ENCODE results near the gene AGK.

The AGK gene

DNA sequence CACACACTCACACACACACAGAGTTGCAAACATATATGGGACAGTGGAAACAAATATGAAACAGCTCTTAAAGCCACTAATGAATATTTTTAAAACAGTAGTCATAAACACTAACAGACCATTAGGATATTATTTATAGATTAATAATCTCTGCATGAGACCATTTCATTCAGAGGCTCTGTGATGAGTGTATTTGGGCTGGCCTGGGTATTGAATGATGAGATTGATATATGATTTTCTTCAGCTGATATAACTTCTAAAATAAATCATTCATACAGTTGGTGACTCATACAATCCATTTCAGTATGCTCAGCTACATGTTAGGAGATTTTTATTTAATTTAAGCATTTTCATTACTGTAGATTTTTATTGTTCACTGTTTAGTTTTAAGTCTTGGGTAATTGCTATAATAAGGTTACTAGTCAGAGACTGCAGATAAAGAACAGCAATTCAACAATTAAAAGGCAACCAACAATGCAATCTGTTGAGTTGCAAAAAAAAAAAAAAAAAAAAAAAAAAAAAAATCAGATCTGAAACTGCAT, 25.2 kb upstream of the AGK start:
- Histone ChIP-seq H3K4me1 (ENCODE audit: control insufficient read depth, insufficient read depth, low read length, poor library complexity, severe bottlenecking) (no peaks in the 10 kb centered on the region), H3K4me3 (ENCODE audit: insufficient read depth, low read depth, low read length, poor library complexity, severe bottlenecking) (no peak overlapping the region), H3K36me3 (ENCODE audit: control insufficient read depth, insufficient read depth, low read length) (no peaks in the 10 kb centered on the region), H3K9me3 (ENCODE audit: control insufficient read depth, low read length) (no peaks in the 10 kb centered on the region), H3K27me3 (replicated peaks; ENCODE audit: control insufficient read depth, insufficient read depth, low read length, poor library complexity, severe bottlenecking) (no peaks in the 10 kb centered on the region), H3K27ac (ENCODE audit: insufficient read depth, low read length, poor library complexity, severe bottlenecking) (no peak overlapping the region)
- no peak for DNase-seq

- DNase-seq: no peak
- Histone ChIP-seq H3K36me3 (ENCODE audit: control insufficient read depth, insufficient read depth, low read length) (no peaks in the 10 kb centered on the region), H3K9me3 (ENCODE audit: control insufficient read depth, low read length) (no peaks in the 10 kb centered on the region), H3K4me1 (ENCODE audit: control insufficient read depth, insufficient read depth, low read length, poor library complexity, severe bottlenecking) (no peaks in the 10 kb centered on the region), H3K27me3 (replicated peaks; ENCODE audit: control insufficient read depth, insufficient read depth, low read length, poor library complexity, severe bottlenecking) (no peaks in the 10 kb centered on the region), H3K4me3 (ENCODE audit: insufficient read depth, low read depth, low read length, poor library complexity, severe bottlenecking) (no peak overlapping the region), H3K27ac (ENCODE audit: insufficient read depth, low read length, poor library complexity, severe bottlenecking) (no peak overlapping the region)
Observed at GRCh38 chr7:141527076-141527475, 24.1 kb upstream of the AGK start.

DNA sequence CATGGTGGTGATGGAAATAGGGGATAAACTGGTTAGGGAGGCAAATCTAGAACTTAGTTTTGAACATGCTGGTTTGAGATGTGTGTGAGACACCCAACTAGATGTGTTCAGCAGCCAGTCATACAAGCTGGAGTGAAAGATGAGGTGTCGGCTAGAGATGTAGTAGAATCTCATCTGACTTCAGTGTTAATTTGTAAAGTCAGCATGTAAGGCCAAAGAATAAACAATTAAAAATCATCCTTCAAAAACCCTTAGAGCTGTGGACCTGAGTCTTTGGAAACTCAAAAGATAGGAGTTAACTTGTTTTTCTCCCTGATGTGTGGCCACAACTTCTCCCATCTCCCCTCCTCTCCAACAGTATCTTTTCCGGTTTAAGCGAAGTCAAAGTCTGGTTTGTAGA, 22.8 kb upstream of the AGK start:
- no peaks in the 10 kb centered on the region for H3K27me3 ChIP-seq (replicated peaks; ENCODE audit: control insufficient read depth, insufficient read depth, low read length, poor library complexity, severe bottlenecking)
- H3K9me3 ChIP-seq (ENCODE audit: control insufficient read depth, low read length): no peaks in the 10 kb centered on the region
- no peaks in the 10 kb centered on the region for H3K36me3 ChIP-seq (ENCODE audit: control insufficient read depth, insufficient read depth, low read length)
- no peak overlapping the region for H3K4me3 ChIP-seq (ENCODE audit: insufficient read depth, low read depth, low read length, poor library complexity, severe bottlenecking)
- DNase-seq: no peak
- H3K4me1 ChIP-seq (ENCODE audit: control insufficient read depth, insufficient read depth, low read length, poor library complexity, severe bottlenecking): no peaks in the 10 kb centered on the region
- H3K27ac ChIP-seq (ENCODE audit: insufficient read depth, low read length, poor library complexity, severe bottlenecking): no peak overlapping the region

- no peak overlapping the region for H3K4me3 ChIP-seq (ENCODE audit: insufficient read depth, low read depth, low read length, poor library complexity, severe bottlenecking)
- H3K36me3 ChIP-seq (ENCODE audit: control insufficient read depth, insufficient read depth, low read length): no peaks in the 10 kb centered on the region
- no peaks in the 10 kb centered on the region for H3K4me1 ChIP-seq (ENCODE audit: control insufficient read depth, insufficient read depth, low read length, poor library complexity, severe bottlenecking)
- peak; percentile 7 to 25 (median 8) for DNase-seq
- peaks cover 4% of the 10 kb centered on the region for H3K27me3 ChIP-seq (replicated peaks; ENCODE audit: control insufficient read depth, insufficient read depth, low read length, poor library complexity, severe bottlenecking)
- no peak overlapping the region for H3K27ac ChIP-seq (ENCODE audit: insufficient read depth, low read length, poor library complexity, severe bottlenecking)
- H3K9me3 ChIP-seq (ENCODE audit: control insufficient read depth, low read length): no peaks in the 10 kb centered on the region
Observed at GRCh38 chr7:141533149-141533949, 17.9 kb upstream of the AGK start.

DNA sequence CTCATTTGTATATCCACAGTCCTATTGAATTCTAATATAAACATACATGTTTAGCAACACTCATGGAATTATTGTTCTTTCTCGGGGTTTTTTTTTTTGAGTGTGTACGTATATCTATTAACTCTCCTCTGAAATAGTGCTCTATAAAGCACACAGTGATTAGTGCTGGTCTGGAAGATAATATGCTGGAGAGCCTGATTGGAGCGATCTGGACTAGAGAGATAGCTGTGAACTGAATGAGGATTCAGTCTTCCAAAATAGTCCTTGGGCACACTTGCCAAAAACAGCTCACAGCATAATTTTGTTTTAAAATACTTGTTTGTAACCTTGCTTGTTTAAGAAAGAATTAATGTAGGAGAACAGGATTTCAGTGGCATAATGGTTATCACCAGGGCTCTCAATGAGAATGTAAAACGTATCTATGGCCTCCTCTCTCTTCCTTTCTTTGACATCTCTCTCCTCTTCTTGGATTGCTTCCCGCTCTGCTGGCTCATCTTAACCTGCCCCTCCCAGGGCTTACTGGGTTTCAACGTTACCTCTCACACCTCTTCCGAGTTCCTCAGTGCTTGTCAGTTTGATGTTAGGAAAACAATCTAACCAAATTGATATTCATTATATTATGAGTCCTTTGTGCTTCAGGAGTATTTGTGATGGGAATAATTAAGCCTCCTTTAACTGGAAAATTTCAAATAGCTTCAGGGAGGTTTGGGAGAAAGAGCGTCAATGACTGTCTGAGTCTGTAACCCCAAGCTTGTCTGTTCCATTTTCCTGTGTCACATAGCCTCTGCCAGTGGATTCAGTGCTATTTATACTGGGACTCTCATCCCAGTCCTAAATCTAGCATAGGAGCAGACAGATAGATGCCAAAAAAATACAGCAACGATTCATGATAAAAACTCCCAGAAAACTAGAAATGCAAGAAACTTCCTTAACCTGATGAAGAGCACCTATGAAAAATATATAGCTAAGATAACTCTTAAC, 16.2 kb upstream of the AGK start:
- Histone ChIP-seq H3K36me3 (ENCODE audit: control insufficient read depth, insufficient read depth, low read length) (no peaks in the 10 kb centered on the region), H3K27me3 (replicated peaks; ENCODE audit: control insufficient read depth, insufficient read depth, low read length, poor library complexity, severe bottlenecking) (peaks cover 4% of the 10 kb centered on the region), H3K9me3 (ENCODE audit: control insufficient read depth, low read length) (no peaks in the 10 kb centered on the region), H3K4me1 (ENCODE audit: control insufficient read depth, insufficient read depth, low read length, poor library complexity, severe bottlenecking) (no peaks in the 10 kb centered on the region), H3K4me3 (ENCODE audit: insufficient read depth, low read depth, low read length, poor library complexity, severe bottlenecking) (no peak overlapping the region), H3K27ac (ENCODE audit: insufficient read depth, low read length, poor library complexity, severe bottlenecking) (no peak overlapping the region)
- DNase-seq: no peak

GRCh38 chr7:141537906-141538305, 13.3 kb upstream of the AGK start:
- Histone ChIP-seq H3K36me3 (ENCODE audit: control insufficient read depth, insufficient read depth, low read length) (no peaks in the 10 kb centered on the region), H3K4me1 (ENCODE audit: control insufficient read depth, insufficient read depth, low read length, poor library complexity, severe bottlenecking) (no peaks in the 10 kb centered on the region), H3K27me3 (replicated peaks; ENCODE audit: control insufficient read depth, insufficient read depth, low read length, poor library complexity, severe bottlenecking) (peaks cover 4% of the 10 kb centered on the region), H3K27ac (ENCODE audit: insufficient read depth, low read length, poor library complexity, severe bottlenecking) (no peak overlapping the region), H3K4me3 (ENCODE audit: insufficient read depth, low read depth, low read length, poor library complexity, severe bottlenecking) (no peak overlapping the region), H3K9me3 (ENCODE audit: control insufficient read depth, low read length) (no peaks in the 10 kb centered on the region)
- DNase-seq: no peak

DNA sequence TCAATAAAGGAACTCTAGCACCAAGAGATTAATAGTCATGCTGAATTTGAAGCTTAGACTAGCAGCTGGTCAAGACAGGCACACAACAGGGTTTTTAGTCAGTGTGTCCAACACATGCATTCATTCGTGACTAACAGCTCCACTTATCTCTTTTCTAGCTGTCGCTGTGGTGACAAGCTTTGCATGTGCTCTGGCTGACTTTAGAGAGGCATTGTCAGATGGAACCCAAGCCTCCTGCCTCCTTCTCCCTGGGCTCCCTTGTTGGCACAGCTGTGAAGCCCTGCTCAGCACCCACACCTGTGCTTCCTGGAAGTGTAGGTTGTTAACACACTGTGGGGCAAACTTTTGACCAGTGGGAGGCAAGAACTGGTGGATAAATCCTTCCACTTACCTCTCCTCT, 9.8 kb upstream of the AGK start:
- no peak for DNase-seq
- no peak overlapping the region for H3K4me3 ChIP-seq (ENCODE audit: insufficient read depth, low read depth, low read length, poor library complexity, severe bottlenecking)
- H3K27ac ChIP-seq (ENCODE audit: insufficient read depth, low read length, poor library complexity, severe bottlenecking): no peak overlapping the region
- H3K9me3 ChIP-seq (ENCODE audit: control insufficient read depth, low read length): no peaks in the 10 kb centered on the region
- H3K36me3 ChIP-seq (ENCODE audit: control insufficient read depth, insufficient read depth, low read length): no peaks in the 10 kb centered on the region
- no peaks in the 10 kb centered on the region for H3K27me3 ChIP-seq (replicated peaks; ENCODE audit: control insufficient read depth, insufficient read depth, low read length, poor library complexity, severe bottlenecking)
- H3K4me1 ChIP-seq (ENCODE audit: control insufficient read depth, insufficient read depth, low read length, poor library complexity, severe bottlenecking): no peaks in the 10 kb centered on the region

GRCh38 chr7:141544831-141545230, 6.4 kb upstream of the AGK start:
- H3K27ac ChIP-seq (ENCODE audit: insufficient read depth, low read length, poor library complexity, severe bottlenecking): no peak overlapping the region
- no peaks in the 10 kb centered on the region for H3K9me3 ChIP-seq (ENCODE audit: control insufficient read depth, low read length)
- H3K36me3 ChIP-seq (ENCODE audit: control insufficient read depth, insufficient read depth, low read length): no peaks in the 10 kb centered on the region
- H3K4me3 ChIP-seq (ENCODE audit: insufficient read depth, low read depth, low read length, poor library complexity, severe bottlenecking): no peak overlapping the region
- no peaks in the 10 kb centered on the region for H3K27me3 ChIP-seq (replicated peaks; ENCODE audit: control insufficient read depth, insufficient read depth, low read length, poor library complexity, severe bottlenecking)
- H3K4me1 ChIP-seq (ENCODE audit: control insufficient read depth, insufficient read depth, low read length, poor library complexity, severe bottlenecking): no peaks in the 10 kb centered on the region
- DNase-seq: no peak

DNA sequence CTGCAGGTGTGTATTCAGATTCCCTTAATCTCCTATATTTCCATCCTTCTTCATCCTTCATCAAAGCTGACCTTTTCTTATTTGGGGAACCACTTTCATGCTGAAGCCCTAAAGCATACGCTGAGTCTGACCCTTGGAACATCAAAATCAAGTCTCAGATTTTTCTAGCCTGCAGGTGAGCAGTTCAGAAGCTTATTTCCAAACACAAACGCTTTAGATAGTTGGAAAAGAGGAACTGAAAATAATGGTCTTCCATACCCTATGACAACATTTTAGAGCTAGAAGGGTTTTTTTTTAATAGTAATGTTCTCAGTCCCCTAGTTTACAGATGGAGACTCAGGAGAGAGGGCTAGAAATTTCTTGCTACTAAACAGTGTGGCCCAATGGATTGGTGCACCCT, 1.6 kb upstream of the AGK start:
- H3K36me3 ChIP-seq (ENCODE audit: control insufficient read depth, insufficient read depth, low read length): no peaks in the 10 kb centered on the region
- DNase-seq: no peak
- no peak overlapping the region for H3K4me3 ChIP-seq (ENCODE audit: insufficient read depth, low read depth, low read length, poor library complexity, severe bottlenecking)
- H3K4me1 ChIP-seq (ENCODE audit: control insufficient read depth, insufficient read depth, low read length, poor library complexity, severe bottlenecking): peaks cover 15% of the 10 kb centered on the region
- no peaks in the 10 kb centered on the region for H3K27me3 ChIP-seq (replicated peaks; ENCODE audit: control insufficient read depth, insufficient read depth, low read length, poor library complexity, severe bottlenecking)
- no peak overlapping the region for H3K27ac ChIP-seq (ENCODE audit: insufficient read depth, low read length, poor library complexity, severe bottlenecking)
- no peaks in the 10 kb centered on the region for H3K9me3 ChIP-seq (ENCODE audit: control insufficient read depth, low read length)

Data from effector memory CD4-positive, alpha-beta T cell (primary cell).